K562 (cell line): ENCODE results near the gene DENND2A. TPM values are rescaled to one million over a fixed set of nuclear protein-coding genes. Genes with fewer than 3 reads are reported as not detected.

Source experiments
- E2F6 ChIP-seq, 2 experiments: IDR thresholded peaks; 2 replicates each; pipeline ENCODE4 v1.6.1; 2011; ENCODE audit warnings: borderline replicate concordance in 1 of 2, control low read depth in 1 of 2, low read depth in 1 of 2, low read length in 1 of 2, mild to moderate bottlenecking in 1 of 2, mixed read lengths in 1 of 2, moderate library complexity in 1 of 2; ENCODE audit not compliant: insufficient read depth in 1 of 2, insufficient read length in 1 of 2, poor library complexity in 1 of 2, severe bottlenecking in 1 of 2; ENCODE audit errors: extremely low read depth in 1 of 2
- EWSR1 ChIP-seq: fragments of 450-650 bp; IDR thresholded peaks from 2 replicates; pipeline ENCODE4 v1.6.1; 2018; ENCODE audit warnings: borderline replicate concordance, mild to moderate bottlenecking, low read depth, moderate library complexity; ENCODE audit not compliant: partially characterized antibody
- MITF ChIP-seq: IDR thresholded peaks from 2 replicates; pipeline ENCODE4 v1.6.1; 2014; ENCODE audit warnings: antibody characterized with exemption
- PML ChIP-seq: IDR thresholded peaks from 2 replicates; pipeline ENCODE4 v1.6.1; 2012; ENCODE audit warnings: low read length, inconsistent platforms
- RERE ChIP-seq: sonication (generic); formaldehyde crosslinking; IDR thresholded peaks from 2 replicates; pipeline ENCODE4 v1.8.0; 2023; ENCODE audit warnings: missing genetic modification reagents, mild to moderate bottlenecking, borderline replicate concordance
- THRA ChIP-seq: fragments of 450-650 bp; IDR thresholded peaks from 2 replicates; pipeline ENCODE4 v1.6.1; 2017; ENCODE audit warnings: mild to moderate bottlenecking, moderate library complexity
- polyA plus RNA-seq, 8 experiments: library from polyadenylated mRNA; depleted of rRNA in 4 of 8; stranded (reverse) in 5 of 8; unstranded in 3 of 8; fragments of >200 nt; fragmentation: Nextera tagmentation in 2 of 8; fragmentation: Illumina TruSeq in 1 of 8; extraction: Ambion mirVana in 2 of 8; extraction: Trizol in 1 of 8; gene quantifications; 2 replicates each; pipeline versions ENCODE4 v1.2.1 to v1.2.3, GENCODE V29; 2011 to 2014; ENCODE audit warnings: inconsistent platforms in 1 of 8, missing spikeins in 1 of 8
- total RNA-seq, 7 experiments: library from RNA; depleted of rRNA in 6 of 7; stranded (reverse); fragments of >200 nt in 6 of 7; fragmentation: Illumina TruSeq in 2 of 7; extraction: Trizol in 2 of 7; gene quantifications; 2 replicates each; pipeline versions ENCODE4 v1.2.1 to v1.2.3, GENCODE V29; 2011 to 2021; ENCODE audit warnings: low replicate concordance in 1 of 7

DENND2A gene
- total and polyA plus RNA-seq, 9 of the 15 experiments (the other 6 are each of a cell fraction or from before 2014, with no cell fraction given), result not detected

- TF ChIP-seq PML (no peak), MITF (no peak), E2F6 (IDR thresholded peaks at IDR 0.05; ENCODE audit: borderline replicate concordance in 1 of 2, extremely low read depth in 1 of 2, insufficient read depth in 1 of 2, insufficient read length in 1 of 2, low read depth in 1 of 2, low read length in 1 of 2, poor library complexity in 1 of 2, severe bottlenecking in 1 of 2) (no peak), EWSR1 (no peak), THRA (no peak), RERE (CRISPR knock-in tag) (no peak)
Measured at GRCh38 chr7:140681766-140682165, 41.2 kb upstream of the DENND2A start (continued).
